PC-9 (cell line): Measurements from ENCODE around the gene SH3RF3. TPM values are rescaled to one million over a fixed set of nuclear protein-coding genes. Genes with fewer than 3 reads are reported as not detected.

Experiments
- BruUV-seq: library from RNA; stranded (reverse); fragments of 400-500 nt; replicated peaks from 2 replicates; lab custom pipeline; 2021; lab: Mats Ljungman, UMichigan
- CTCF ChIA-PET: fragments of 300-600 bp; sonication (Branson Sonifier 250); formaldehyde crosslinking; loops from one replicate; lab custom pipeline; 2022; ENCODE audit warnings: antibody characterized with exemption; lab: Charles Lee
- POLR2A ChIA-PET: fragments of 300-600 bp; sonication (Branson Sonifier 250); formaldehyde crosslinking; loops from one replicate; lab custom pipeline; 2022; ENCODE audit warnings: antibody characterized with exemption; ENCODE audit not compliant: unreplicated experiment; lab: Charles Lee
- DNase-seq, 2 experiments: peaks; one replicate each; pipeline versions ENCODE4 v3.0.0 to v3.0.0-alpha.2; 2015 to 2022; ENCODE audit warnings: mixed read lengths in 1 of 2
- H2AFZ ChIP-seq: fragments of 200-600 bp; sonication (generic); 2 replicates; pipeline ENCODE4 v1.8.1; 2017; ENCODE audit warnings: antibody characterized with exemption
- H3F3A ChIP-seq: fragments of 200-600 bp; sonication (generic); 2 replicates; pipeline ENCODE4 v1.8.1; 2017; ENCODE audit warnings: antibody characterized with exemption, mild to moderate bottlenecking, low read depth; ENCODE audit not compliant: insufficient read depth
- H3K27ac ChIP-seq: fragments of 200-600 bp; sonication (generic); 2 replicates; pipeline ENCODE4 v1.6.1; 2016; ENCODE audit warnings: mixed run types
- H3K27me3 ChIP-seq: fragments of 200-600 bp; sonication (generic); 2 replicates; pipeline ENCODE4 v1.6.1; 2016; ENCODE audit warnings: low read depth, mixed run types; ENCODE audit not compliant: insufficient read depth
- H3K36me3 ChIP-seq: fragments of 200-600 bp; sonication (generic); 2 replicates; pipeline ENCODE4 v1.6.1; 2016; ENCODE audit warnings: low read depth, mixed run types
- H3K4me1 ChIP-seq: fragments of 200-600 bp; sonication (generic); replicated peaks from 2 replicates; pipeline ENCODE4 v1.6.1; 2016; ENCODE audit warnings: mixed run types; ENCODE audit not compliant: insufficient read depth
- H3K4me2 ChIP-seq: fragments of 200-600 bp; sonication (generic); 2 replicates; pipeline ENCODE4 v1.6.1; 2017; ENCODE audit warnings: mixed run types
- H3K4me3 ChIP-seq: fragments of 200-600 bp; sonication (generic); 2 replicates; pipeline ENCODE4 v1.6.1; 2016; ENCODE audit warnings: mixed run types
- H3K79me2 ChIP-seq: fragments of 200-600 bp; sonication (generic); 2 replicates; pipeline ENCODE4 v1.6.1; 2017; ENCODE audit warnings: low read depth, mixed run types
- H3K9me2 ChIP-seq: fragments of 200-600 bp; sonication (generic); 2 replicates; pipeline ENCODE4 v1.8.1; 2017; ENCODE audit warnings: mild to moderate bottlenecking; ENCODE audit not compliant: insufficient read depth
- H3K9me3 ChIP-seq: fragments of 200-600 bp; sonication (generic); 2 replicates; pipeline ENCODE4 v1.8.1; 2016; ENCODE audit warnings: low read depth; ENCODE audit not compliant: insufficient read depth
- H4K20me1 ChIP-seq: fragments of 200-600 bp; sonication (generic); 2 replicates; pipeline ENCODE4 v1.8.1; 2017; ENCODE audit not compliant: insufficient read depth
- CTCF ChIP-seq: fragments of 200-600 bp; sonication (generic); conservative IDR thresholded peaks from 2 replicates; pipeline ENCODE4 v1.6.1; 2017; ENCODE audit warnings: mixed run types, antibody characterized with exemption, mild to moderate bottlenecking, moderate library complexity
- EZH2 ChIP-seq: fragments of 200-600 bp; sonication (generic); IDR thresholded peaks from 2 replicates; pipeline ENCODE4 v1.8.0; 2017; ENCODE audit warnings: antibody characterized with exemption, low read depth
- intact Hi-C: fragments of 100-400 bp; cut with micrococcal nuclease; formaldehyde crosslinking; loops from one replicate; pipeline ENCODE4 v1.10.0; 2022; ENCODE audit not compliant: unreplicated experiment
- total RNA-seq: library from RNA; stranded (reverse); gene quantifications from 2 replicates; pipeline ENCODE4 v1.2.3, GENCODE V29; 2021

SH3RF3 gene
- total RNA-seq, 1 experiment from 2014 or later, result 6.1 TPM

DNA sequence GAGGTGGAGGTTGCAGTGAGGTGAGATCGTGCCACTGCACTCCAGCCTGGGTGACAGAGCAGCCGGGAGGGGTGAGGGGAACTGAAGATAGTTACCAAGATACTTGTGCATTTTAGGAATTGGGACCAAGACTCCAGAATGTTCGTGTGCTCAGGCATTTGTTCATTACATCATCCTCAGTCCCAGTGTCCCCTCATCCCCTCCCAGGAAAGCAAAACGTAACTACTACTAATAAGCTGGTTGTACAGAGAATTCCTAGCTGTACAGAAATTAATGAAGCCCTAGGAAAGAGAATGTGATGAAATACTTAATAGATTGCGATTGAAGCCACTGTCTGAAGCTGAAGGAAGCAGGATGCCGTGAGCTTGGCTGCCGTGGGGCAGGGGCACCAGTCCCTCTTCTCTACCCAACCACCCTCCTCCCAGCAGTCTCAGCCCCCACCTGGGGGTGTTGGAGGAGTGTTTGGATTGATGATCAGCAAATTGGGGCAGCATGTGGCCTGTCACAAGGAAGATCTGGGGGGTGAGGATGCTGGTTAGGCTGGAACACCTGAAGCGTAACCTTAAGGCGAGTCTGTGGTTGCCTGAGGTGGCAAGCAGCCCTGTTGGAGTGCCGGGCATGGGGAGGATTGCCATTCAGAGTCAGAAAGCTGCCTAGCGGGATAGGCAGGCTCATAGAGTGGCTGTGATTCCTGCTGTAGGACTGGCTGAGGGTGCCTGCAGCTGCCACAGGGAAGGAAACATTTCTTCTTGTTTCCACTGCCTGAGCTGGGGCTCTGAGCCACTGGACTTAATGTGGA is 140.9 kb downstream of the SH3RF3 start:
- no TSS peak for BruUV-seq
- Histone ChIP-seq H3K4me2 (peak overlapping the region; percentile 54), H3K4me1 (peaks cover 51% of the 10 kb centered on the region), H3K9me2 (no peaks in the 10 kb centered on the region), H3K27ac (no peak overlapping the region), H2AFZ (no peak overlapping the region), H3F3A (peaks cover 30% of the 10 kb centered on the region; the same call in 1 of the 2 replicates), H3K36me3 (no peaks in the 10 kb centered on the region), H3K27me3 (no peaks in the 10 kb centered on the region), H3K9me3 (no peaks in the 10 kb centered on the region), H4K20me1 (no peaks in the 10 kb centered on the region), H3K79me2 (peaks cover 24% of the 10 kb centered on the region), H3K4me3 (no peak overlapping the region)
- CTCF ChIA-PET, result no interaction called here
- POLR2A ChIA-PET, result interaction anchor here (0.5 to 0.6 kb wide), 2 partner anchors 23 to 139 kb away, joined by 3 to 5 read pairs; no protein-coding TSS in a partner anchor
- DNase-seq, result peak; percentile 71 to 72
- intact Hi-C loops, result no loop called here
- no peak for TF ChIP-seq EZH2
- TF ChIP-seq CTCF, result no peak

- POLR2A ChIA-PET, result interaction anchor here (0.5 to 0.6 kb wide), 2 partner anchors 23 to 140 kb away, joined by 3 to 5 read pairs; no protein-coding TSS in a partner anchor
- peak in 1 of 2 experiments; percentile 31 for DNase-seq
- peaks cover 43% of the 10 kb centered on the region for H3K4me1 ChIP-seq
- no peaks in the 10 kb centered on the region for H3K9me3 ChIP-seq
- H3K4me3 ChIP-seq, result no peak overlapping the region; the same call in 1 of the 2 replicates
- H4K20me1 ChIP-seq, result no peaks in the 10 kb centered on the region
- H3K27me3 ChIP-seq, result no peaks in the 10 kb centered on the region
- H3K4me2 ChIP-seq, result peak overlapping the region; percentile 54
- H3K79me2 ChIP-seq, result peaks cover 24% of the 10 kb centered on the region
- no peak overlapping the region for H2AFZ ChIP-seq
- TF ChIP-seq EZH2, result no peak
- TF ChIP-seq CTCF, result no peak
- no peaks in the 10 kb centered on the region for H3K36me3 ChIP-seq
- no TSS peak for BruUV-seq
- H3K9me2 ChIP-seq, result no peaks in the 10 kb centered on the region
- H3F3A ChIP-seq, result peaks cover 25% of the 10 kb centered on the region; the same call in 1 of the 2 replicates
- no peak overlapping the region for H3K27ac ChIP-seq
- CTCF ChIA-PET, result no interaction called here
- intact Hi-C loops, result no loop called here
These were observed 141.7 kb downstream of the SH3RF3 start for GRCh38 chr2:109270505-109271312.

DNA sequence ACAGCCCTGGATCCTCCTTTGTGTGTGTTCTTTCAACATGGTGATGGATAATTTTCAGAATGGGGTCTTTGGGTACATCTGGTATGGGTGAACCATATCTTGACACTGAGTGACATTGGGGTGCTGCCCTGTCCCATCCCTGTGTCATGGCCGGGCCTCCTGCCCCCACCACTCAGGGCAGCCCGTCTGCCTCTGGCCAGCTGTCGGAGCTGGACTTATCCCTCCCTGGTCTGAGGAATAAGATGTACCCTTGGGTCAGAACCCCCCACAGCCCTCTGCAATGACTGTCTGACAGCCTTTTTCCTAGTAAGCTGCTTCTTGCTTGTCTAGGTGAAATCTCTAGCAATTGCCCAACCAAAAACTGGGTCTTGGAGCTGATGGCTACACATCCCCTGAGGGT is 142.9 kb downstream of the SH3RF3 start:
- H3K4me3 ChIP-seq, result no peak overlapping the region
- H3K27ac ChIP-seq, result no peak overlapping the region
- H4K20me1 ChIP-seq, result no peaks in the 10 kb centered on the region
- H2AFZ ChIP-seq, result no peak overlapping the region
- H3K9me3 ChIP-seq, result no peaks in the 10 kb centered on the region
- no peak overlapping the region for H3K4me2 ChIP-seq
- CTCF ChIA-PET, result no interaction called here
- intact Hi-C loops, result no loop called here
- peaks cover 15% of the 10 kb centered on the region; the same call in 1 of the 2 replicates for H3F3A ChIP-seq
- no peak for TF ChIP-seq CTCF
- no peak for TF ChIP-seq EZH2
- H3K9me2 ChIP-seq, result no peaks in the 10 kb centered on the region
- no peaks in the 10 kb centered on the region for H3K36me3 ChIP-seq
- no peak for DNase-seq
- peaks cover 14% of the 10 kb centered on the region; the same call in 1 of the 2 replicates for H3K79me2 ChIP-seq
- peaks cover 31% of the 10 kb centered on the region for H3K4me1 ChIP-seq
- no TSS peak for BruUV-seq
- POLR2A ChIA-PET, result no interaction called here
- H3K27me3 ChIP-seq, result no peaks in the 10 kb centered on the region
